OCI-LY7 (cell line): ENCODE data around the gene FRG2B. TPM values are rescaled to one million over a fixed set of nuclear protein-coding genes. Genes with fewer than 3 reads are reported as not detected.

Experiments used
- BruUV-seq: library from RNA; stranded (reverse); fragments of 400-500 nt; replicated peaks from 2 replicates; lab custom pipeline; 2021; lab: Mats Ljungman, UMichigan
- CTCF ChIA-PET: fragments of 300-600 bp; sonication (Branson Sonifier 250); formaldehyde crosslinking; loops from one replicate; lab custom pipeline; 2022; ENCODE audit warnings: antibody characterized with exemption; ENCODE audit not compliant: unreplicated experiment; lab: Charles Lee
- POLR2A ChIA-PET: fragments of 300-600 bp; sonication (Branson Sonifier 250); formaldehyde crosslinking; loops from one replicate; lab custom pipeline; 2022; ENCODE audit warnings: antibody characterized with exemption; lab: Charles Lee
- DNase-seq: peaks from one replicate; pipeline ENCODE4 v3.0.0-alpha.2; 2015; ENCODE audit warnings: low spot score
- H2AFZ ChIP-seq: fragments of 200-600 bp; sonication (generic), shearing (Covaris generic); 2 replicates; pipeline ENCODE4 v1.6.1; 2014; ENCODE audit warnings: mild to moderate bottlenecking, antibody characterized with exemption, low read length, moderate library complexity
- H3K27ac ChIP-seq: fragments of 200-600 bp; sonication (generic); 2 replicates; pipeline ENCODE4 v1.5.1; 2014; ENCODE audit warnings: mixed run types, low read depth, mild to moderate bottlenecking, moderate library complexity, low read length, inconsistent platforms; ENCODE audit not compliant: poor library complexity, severe bottlenecking
- H3K36me3 ChIP-seq: fragments of 200-600 bp; sonication (generic); 2 replicates; pipeline ENCODE4 v1.6.1; 2014; ENCODE audit warnings: mild to moderate bottlenecking, antibody characterized with exemption, low read length, moderate library complexity, mixed read lengths; ENCODE audit not compliant: insufficient read depth
- H3K4me1 ChIP-seq: fragments of 200-600 bp; sonication (generic); 2 replicates; pipeline ENCODE4 v1.5.1; 2014; ENCODE audit warnings: mild to moderate bottlenecking, low read length; ENCODE audit not compliant: insufficient read depth, poor library complexity, severe bottlenecking
- H3K4me2 ChIP-seq: fragments of 200-600 bp; sonication (generic); 2 replicates; pipeline ENCODE4 v1.6.1; 2014; ENCODE audit warnings: mild to moderate bottlenecking, low read length
- H3K4me3 ChIP-seq: fragments of 200-600 bp; sonication (generic); 2 replicates; pipeline ENCODE4 v1.5.1; 2014; ENCODE audit warnings: mild to moderate bottlenecking, low read depth, low read length; ENCODE audit not compliant: poor library complexity, severe bottlenecking
- H3K79me2 ChIP-seq: fragments of 200-600 bp; sonication (generic); 2 replicates; pipeline ENCODE4 v1.6.1; 2016; ENCODE audit warnings: low read depth, mild to moderate bottlenecking, low read length, moderate library complexity, mixed read lengths; ENCODE audit not compliant: insufficient read depth
- H3K9me2 ChIP-seq: fragments of 200-600 bp; sonication (generic); 2 replicates; pipeline ENCODE4 v1.6.1; 2016; ENCODE audit warnings: mild to moderate bottlenecking, low read length, mixed read lengths; ENCODE audit not compliant: insufficient read depth
- H3K9me3 ChIP-seq: fragments of 200-600 bp; sonication (generic); 2 replicates; pipeline ENCODE4 v1.6.1; 2014; ENCODE audit warnings: mild to moderate bottlenecking, mixed run types, low read length, mixed read lengths
- H4K20me1 ChIP-seq: fragments of 200-600 bp; sonication (generic); 2 replicates; pipeline ENCODE4 v1.6.1; 2014; ENCODE audit warnings: mild to moderate bottlenecking, antibody characterized with exemption, low read length, moderate library complexity, mixed read lengths; ENCODE audit not compliant: insufficient read depth
- CTCF ChIP-seq: fragments of 200-600 bp; sonication (generic); conservative IDR thresholded peaks from 2 replicates; pipeline ENCODE4 v1.5.1; 2014; ENCODE audit warnings: mild to moderate bottlenecking, antibody characterized with exemption, low read length, moderate library complexity, mixed read lengths
- EZH2phosphoT487 ChIP-seq: fragments of 200-600 bp; sonication (generic); IDR thresholded peaks from 2 replicates; pipeline ENCODE4 v1.6.1; 2018; ENCODE audit warnings: low read depth, borderline replicate concordance, mild to moderate bottlenecking, mixed run types, antibody characterized with exemption, low read length, moderate library complexity, mixed read lengths
- intact Hi-C: fragments of 100-400 bp; cut with micrococcal nuclease; formaldehyde crosslinking; loops from one replicate; pipeline ENCODE4 v1.10.0; 2022; ENCODE audit not compliant: unreplicated experiment
- total RNA-seq, 2 experiments: library from RNA; depleted of rRNA in 1 of 2; stranded (reverse); fragments of >200 nt in 1 of 2; shearing (Covaris generic) in 1 of 2; gene quantifications; 2 replicates each; pipeline ENCODE4 v1.2.3, GENCODE V29; 2014 to 2022

Gene FRG2B
- total RNA-seq, 2 experiments from 2014 or later = not detected

GRCh38 chr10:133614830-133615580, 11.6 kb downstream of the FRG2B start:
- no peaks in the 10 kb centered on the region for H3K79me2 ChIP-seq
- intact Hi-C loops = no loop called here
- CTCF ChIA-PET = no interaction called here
- TF ChIP-seq CTCF (no peak), EZH2phosphoT487 (no peak)
- no peak for DNase-seq
- H3K9me2 ChIP-seq = no peaks in the 10 kb centered on the region
- no peak overlapping the region for H3K4me3 ChIP-seq
- POLR2A ChIA-PET = interaction anchor here (1.2 kb wide), 1 partner anchor 42 kb away, joined by 3 read pairs; no protein-coding TSS in a partner anchor
- no TSS peak for BruUV-seq
- H3K27ac ChIP-seq = no peak overlapping the region
- H3K4me2 ChIP-seq = no peak overlapping the region
- no peaks in the 10 kb centered on the region for H3K36me3 ChIP-seq
- no peaks in the 10 kb centered on the region for H3K4me1 ChIP-seq
- H4K20me1 ChIP-seq = no peaks in the 10 kb centered on the region
- H3K9me3 ChIP-seq = no peaks in the 10 kb centered on the region
- H2AFZ ChIP-seq = no peak overlapping the region

GRCh38 chr10:133613699-133614098, 12.9 kb downstream of the FRG2B start:
- Histone ChIP-seq H3K9me3 (no peaks in the 10 kb centered on the region), H3K4me2 (no peak overlapping the region), H3K36me3 (no peaks in the 10 kb centered on the region), H3K9me2 (no peaks in the 10 kb centered on the region), H3K79me2 (no peaks in the 10 kb centered on the region), H3K4me1 (peaks cover 6% of the 10 kb centered on the region), H3K4me3 (no peak overlapping the region), H4K20me1 (no peaks in the 10 kb centered on the region), H2AFZ (no peak overlapping the region), H3K27ac (no peak overlapping the region)
- no peak for DNase-seq
- ChIA-PET POLR2A (no interaction called here), CTCF (no interaction called here)
- TF ChIP-seq CTCF (no peak), EZH2phosphoT487 (no peak)
- no TSS peak for BruUV-seq
- intact Hi-C loops = no loop called here

- no peak for TF ChIP-seq CTCF
- TF ChIP-seq EZH2phosphoT487 = no peak
- H3K27ac ChIP-seq = no peak overlapping the region
- no peaks in the 10 kb centered on the region for H3K79me2 ChIP-seq
- no peak overlapping the region for H2AFZ ChIP-seq
- no TSS peak for BruUV-seq
- no peak overlapping the region for H3K4me3 ChIP-seq
- no peak overlapping the region for H3K4me2 ChIP-seq
- no peaks in the 10 kb centered on the region for H4K20me1 ChIP-seq
- no peaks in the 10 kb centered on the region for H3K36me3 ChIP-seq
- ChIA-PET CTCF (no interaction called here), POLR2A (no interaction called here)
- intact Hi-C loops = no loop called here
- no peaks in the 10 kb centered on the region for H3K9me2 ChIP-seq
- H3K9me3 ChIP-seq = no peaks in the 10 kb centered on the region
- DNase-seq = no peak
- H3K4me1 ChIP-seq = peaks cover 6% of the 10 kb centered on the region
These were observed 15.5 kb downstream of the FRG2B start for GRCh38 chr10:133611079-133611478.
